ENCODE results near the gene VOPP1. TPM values are rescaled to one million over a fixed set of nuclear protein-coding genes. Genes with fewer than 3 reads are reported as not detected.
"Not testable (repeated sequence)": the region's sequence is repeated elsewhere in the genome, so short reads cannot be mapped to it uniquely, and the experiment has no call there.

Gene VOPP1
- total RNA-seq, 4 donors from 2014 or later: 22.1 to 58.9 (median 39.8) TPM

DNA sequence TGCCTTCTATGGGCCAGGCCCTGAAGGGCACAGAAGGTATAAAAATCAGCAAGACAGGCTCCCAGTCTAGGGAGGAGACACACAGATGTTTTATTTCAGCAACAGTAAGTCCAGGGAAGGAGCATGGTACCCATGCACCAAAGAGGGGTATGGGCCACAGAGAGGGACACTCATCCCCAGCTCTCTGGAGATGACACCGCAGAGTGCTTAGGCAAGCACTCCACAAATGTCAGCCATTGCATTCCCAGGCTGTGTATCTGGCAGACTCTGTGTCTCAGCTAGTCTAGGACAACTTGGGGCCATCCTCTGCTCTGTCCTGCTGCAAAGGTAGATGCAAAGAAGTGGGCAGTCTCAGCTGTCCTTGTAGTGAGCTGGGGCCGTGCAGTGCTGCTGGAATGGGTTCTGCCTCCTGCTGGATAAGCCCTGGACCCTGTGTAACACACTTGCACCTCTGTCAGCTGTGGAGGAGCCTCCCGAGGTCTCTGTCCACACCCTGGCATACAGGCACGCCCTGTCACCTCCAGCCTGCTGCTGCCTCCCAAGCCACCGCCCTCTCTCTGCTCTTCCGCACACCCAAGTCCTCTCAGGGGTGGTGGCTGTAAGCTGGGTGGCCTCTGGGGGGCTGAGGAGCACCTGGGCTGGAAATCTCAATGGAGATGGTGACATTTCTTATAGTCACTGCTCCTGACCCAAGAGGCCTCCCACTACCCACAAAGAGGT, 57.6 kb downstream of the VOPP1 start:
- intact Hi-C loops (cut with DNase I; ENCODE audit: low total_unique reads): no loop called here
- H3K36me3 ChIP-seq: no peaks in the 10 kb centered on the region

DNA sequence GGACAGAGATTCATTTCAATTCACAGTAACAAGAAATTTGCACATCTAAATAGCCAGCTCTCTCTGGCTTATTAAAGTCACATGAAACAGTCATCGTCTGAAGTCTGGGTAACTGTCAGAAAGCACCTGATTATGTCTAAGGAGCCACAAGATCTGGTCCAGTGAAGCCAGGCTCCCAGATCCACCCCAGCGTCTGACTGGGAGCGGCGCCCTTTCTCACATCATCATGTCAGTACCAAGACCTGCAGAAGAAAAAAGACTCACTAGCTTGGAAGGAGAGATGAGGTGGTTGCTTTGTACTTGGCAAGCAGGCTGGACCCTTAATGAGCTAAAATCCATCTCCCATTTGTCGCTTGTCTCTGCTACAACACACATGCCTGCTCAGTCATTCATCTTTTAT, 58.4 kb downstream of the VOPP1 start:
- intact Hi-C loops (cut with DNase I; ENCODE audit: low total_unique reads): no loop called here
- H3K4me3 ChIP-seq: no peak overlapping the region
- no peak overlapping the region for H3K27ac ChIP-seq
- no peaks in the 10 kb centered on the region for H3K36me3 ChIP-seq
- peaks cover 0 to 9% of the 10 kb centered on the region in 2 donors for H3K4me1 ChIP-seq
- no peak for DNase-seq
- H3K9me3 ChIP-seq: no peaks in the 10 kb centered on the region
- TF ChIP-seq, protein P1, sequence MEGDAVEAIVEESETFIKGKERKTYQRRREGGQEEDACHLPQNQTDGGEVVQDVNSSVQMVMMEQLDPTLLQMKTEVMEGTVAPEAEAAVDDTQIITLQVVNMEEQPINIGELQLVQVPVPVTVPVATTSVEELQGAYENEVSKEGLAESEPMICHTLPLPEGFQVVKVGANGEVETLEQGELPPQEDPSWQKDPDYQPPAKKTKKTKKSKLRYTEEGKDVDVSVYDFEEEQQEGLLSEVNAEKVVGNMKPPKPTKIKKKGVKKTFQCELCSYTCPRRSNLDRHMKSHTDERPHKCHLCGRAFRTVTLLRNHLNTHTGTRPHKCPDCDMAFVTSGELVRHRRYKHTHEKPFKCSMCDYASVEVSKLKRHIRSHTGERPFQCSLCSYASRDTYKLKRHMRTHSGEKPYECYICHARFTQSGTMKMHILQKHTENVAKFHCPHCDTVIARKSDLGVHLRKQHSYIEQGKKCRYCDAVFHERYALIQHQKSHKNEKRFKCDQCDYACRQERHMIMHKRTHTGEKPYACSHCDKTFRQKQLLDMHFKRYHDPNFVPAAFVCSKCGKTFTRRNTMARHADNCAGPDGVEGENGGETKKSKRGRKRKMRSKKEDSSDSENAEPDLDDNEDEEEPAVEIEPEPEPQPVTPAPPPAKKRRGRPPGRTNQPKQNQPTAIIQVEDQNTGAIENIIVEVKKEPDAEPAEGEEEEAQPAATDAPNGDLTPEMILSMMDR (IDR thresholded peaks at IDR 0.05): no peak
- no peak for TF ChIP-seq POLR2A (IDR thresholded peaks at IDR 0.05)
- H3K27me3 ChIP-seq: no peaks in the 10 kb centered on the region

More for the DNA sequence above, 57.6 kb downstream of the VOPP1 start:
- Histone ChIP-seq H3K9me3 (no peaks in the 10 kb centered on the region), H3K4me1 (peaks cover 0 to 9% of the 10 kb centered on the region in 2 donors), H3K27ac (no peak overlapping the region), H3K27me3 (no peaks in the 10 kb centered on the region), H3K4me3 (no peak overlapping the region)
- TF ChIP-seq, protein P1 (IDR thresholded peaks at IDR 0.05): no peak
- TF ChIP-seq POLR2A (IDR thresholded peaks at IDR 0.05): no peak
- DNase-seq: no peak

DNA sequence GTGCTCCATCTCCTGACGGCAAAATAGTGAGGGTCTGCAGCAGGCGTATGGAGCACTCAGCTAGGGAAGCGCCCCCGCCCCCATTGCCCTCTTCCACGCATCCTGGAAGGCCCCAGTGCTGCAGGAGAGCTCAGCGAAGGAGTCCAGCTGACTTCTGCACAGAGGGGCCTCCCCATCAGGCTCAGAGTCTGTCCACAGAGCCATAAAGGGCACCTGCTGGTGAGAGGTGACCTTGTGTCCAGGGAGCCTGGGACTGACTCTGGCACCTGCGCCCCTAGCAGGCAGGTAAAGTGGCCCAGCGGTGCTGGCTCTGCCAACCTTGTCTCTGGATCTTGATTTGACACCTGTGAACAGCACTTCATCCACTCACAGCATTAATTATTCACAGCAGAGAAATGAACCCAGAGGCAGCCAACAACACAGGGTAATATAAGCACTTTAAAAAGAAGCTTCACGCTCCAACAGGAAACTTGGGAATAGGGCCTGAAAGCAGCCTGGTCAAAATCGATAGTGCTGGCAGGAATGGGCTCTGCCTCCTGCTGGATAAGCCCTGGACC, 59.6 kb downstream of the VOPP1 start:
- Histone ChIP-seq H3K4me1 (peaks cover 0 to 9% of the 10 kb centered on the region in 2 donors), H3K27ac (no peak overlapping the region), H3K4me3 (no peak overlapping the region), H3K9me3 (no peaks in the 10 kb centered on the region), H3K36me3 (no peaks in the 10 kb centered on the region), H3K27me3 (no peaks in the 10 kb centered on the region)
- intact Hi-C loops (cut with DNase I; ENCODE audit: low total_unique reads): no loop called here
- TF ChIP-seq, protein P1 (IDR thresholded peaks at IDR 0.05): no peak
- no peak for TF ChIP-seq POLR2A (IDR thresholded peaks at IDR 0.05)
- DNase-seq: no peak

DNA sequence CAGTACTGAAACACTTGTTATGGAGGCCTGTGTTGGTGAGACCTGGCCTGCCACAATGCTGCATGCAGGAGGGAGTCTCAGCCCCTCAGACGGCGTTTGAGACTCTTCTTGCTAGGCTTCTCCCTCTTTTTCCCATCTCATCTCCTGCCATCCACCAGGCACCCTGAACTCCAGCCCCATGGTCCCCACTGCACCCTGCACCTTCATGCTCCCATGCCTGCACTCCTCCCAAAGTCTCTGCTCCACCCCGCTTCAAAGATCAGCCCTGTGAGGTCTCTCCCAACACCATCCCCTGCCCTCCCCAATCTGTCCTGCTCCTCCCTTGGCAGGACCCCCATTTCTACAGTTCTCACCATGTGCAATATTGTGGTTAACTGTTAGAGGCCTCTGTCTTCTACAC, 61.7 kb downstream of the VOPP1 start:
- no peak overlapping the region for H3K27ac ChIP-seq
- H3K4me3 ChIP-seq: no peak overlapping the region
- TF ChIP-seq POLR2A (IDR thresholded peaks at IDR 0.05): no peak
- TF ChIP-seq, protein P1 (IDR thresholded peaks at IDR 0.05): no peak
- no peak for DNase-seq
- no peaks in the 10 kb centered on the region for H3K27me3 ChIP-seq
- no peaks in the 10 kb centered on the region for H3K36me3 ChIP-seq
- intact Hi-C loops (cut with DNase I; ENCODE audit: low total_unique reads): no loop called here
- H3K4me1 ChIP-seq: peaks cover 0 to 2% of the 10 kb centered on the region in 2 donors
- no peaks in the 10 kb centered on the region for H3K9me3 ChIP-seq

DNA sequence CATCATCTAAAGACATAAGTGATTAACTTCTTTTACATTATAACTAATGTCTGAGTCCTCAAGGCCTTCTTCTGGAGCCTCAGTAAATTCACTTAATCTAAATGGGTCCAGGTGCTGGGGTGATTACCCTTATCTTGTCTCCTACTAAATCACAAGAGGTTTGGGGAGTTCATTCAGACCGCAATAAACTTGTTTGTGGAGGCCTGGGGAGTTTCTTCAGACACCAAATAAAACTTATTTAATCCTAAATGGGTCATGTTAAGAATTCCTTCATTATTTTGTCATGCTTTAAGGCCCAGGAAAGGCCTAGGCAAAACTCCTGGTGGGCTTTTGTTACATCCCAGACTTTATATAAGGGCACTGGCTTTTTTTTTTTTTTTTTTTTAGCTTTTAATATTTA, 62.1 kb downstream of the VOPP1 start:
- H3K36me3 ChIP-seq; H3K9me3 ChIP-seq; intact Hi-C loops (cut with DNase I; ENCODE audit: low total_unique reads); H3K4me3 ChIP-seq; DNase-seq; H3K4me1 ChIP-seq; H3K27ac ChIP-seq; H3K27me3 ChIP-seq: not testable (repeated sequence)

Measured in uterus (tissue), 4 donors.